HEK293T (cell line): ENCODE results near the gene SELENOS.
A peak's percentile ranks its signal among the peaks of the same experiment; 100 is the strongest.

Experiments
- CTCF ChIA-PET: fragments of 350-600 bp; formaldehyde crosslinking; extraction: SDS; loops from one replicate; lab custom pipeline; 2021; ENCODE audit warnings: antibody characterized with exemption, inconsistent platforms; lab: Yijun Ruan, JAX
- POLR2A ChIA-PET: fragments of 350-600 bp; formaldehyde crosslinking; extraction: SDS; loops from one replicate; lab custom pipeline; 2020; ENCODE audit warnings: antibody characterized with exemption, inconsistent platforms; lab: Yijun Ruan, JAX
- DNase-seq: peaks from one replicate; pipeline ENCODE4 v3.0.0; 2012; ENCODE audit warnings: mixed read lengths; ENCODE audit errors: extremely low spot score
- ARNT ChIP-seq: fragments of 450-650 bp; IDR thresholded peaks from 2 replicates; pipeline ENCODE4 v1.6.1; 2017; ENCODE audit warnings: mild to moderate bottlenecking
- BHLHE40 ChIP-seq: fragments of 450-650 bp; IDR thresholded peaks from 2 replicates; pipeline ENCODE4 v1.6.1; 2016; ENCODE audit warnings: mild to moderate bottlenecking, moderate library complexity, borderline replicate concordance
- CTBP1 ChIP-seq: fragments of 450-650 bp; IDR thresholded peaks from 2 replicates; pipeline ENCODE4 v1.6.1; 2016; ENCODE audit warnings: borderline replicate concordance
- ELF4 ChIP-seq: fragments of 450-650 bp; IDR thresholded peaks from 2 replicates; pipeline ENCODE4 v1.6.1; 2017; ENCODE audit warnings: antibody characterized with exemption
- FOXA1 ChIP-seq: fragments of 450-650 bp; IDR thresholded peaks from 2 replicates; pipeline ENCODE4 v1.6.1; 2016; ENCODE audit warnings: mild to moderate bottlenecking
- FOXM1 ChIP-seq: fragments of 450-650 bp; IDR thresholded peaks from 2 replicates; pipeline ENCODE4 v1.6.1; 2017; ENCODE audit warnings: mild to moderate bottlenecking, borderline replicate concordance
- HDGF ChIP-seq: fragments of 450-650 bp; IDR thresholded peaks from 2 replicates; pipeline ENCODE4 v1.6.1; 2017; ENCODE audit warnings: antibody characterized with exemption, borderline replicate concordance
- L3MBTL2 ChIP-seq: fragments of 450-650 bp; conservative IDR thresholded peaks from 2 replicates; pipeline ENCODE4 v1.6.1; 2016; ENCODE audit warnings: mild to moderate bottlenecking
- LEF1 ChIP-seq: fragments of 450-650 bp; IDR thresholded peaks from 2 replicates; pipeline ENCODE4 v1.6.1; 2017; ENCODE audit warnings: mild to moderate bottlenecking, borderline replicate concordance
- NFRKB ChIP-seq: fragments of 450-650 bp; IDR thresholded peaks from 2 replicates; pipeline ENCODE4 v1.6.1; 2016; ENCODE audit warnings: mild to moderate bottlenecking, moderate library complexity
- SP1 ChIP-seq: fragments of 450-650 bp; IDR thresholded peaks from 2 replicates; pipeline ENCODE4 v1.6.1; 2017
- SUZ12 ChIP-seq: fragments of 450-650 bp; IDR thresholded peaks from 2 replicates; pipeline ENCODE4 v1.6.1; 2016; ENCODE audit warnings: mild to moderate bottlenecking
- TARDBP ChIP-seq: fragments of 450-650 bp; IDR thresholded peaks from 2 replicates; pipeline ENCODE4 v1.6.1; 2016
- ZNF384 ChIP-seq: fragments of 450-650 bp; IDR thresholded peaks from 2 replicates; pipeline ENCODE4 v1.6.1; 2016
- TF ChIP-seq, protein P1 (sequence below): fragments of 450-650 bp; IDR thresholded peaks from 2 replicates; pipeline ENCODE4 v1.6.1; 2016

Gene SELENOS

DNA sequence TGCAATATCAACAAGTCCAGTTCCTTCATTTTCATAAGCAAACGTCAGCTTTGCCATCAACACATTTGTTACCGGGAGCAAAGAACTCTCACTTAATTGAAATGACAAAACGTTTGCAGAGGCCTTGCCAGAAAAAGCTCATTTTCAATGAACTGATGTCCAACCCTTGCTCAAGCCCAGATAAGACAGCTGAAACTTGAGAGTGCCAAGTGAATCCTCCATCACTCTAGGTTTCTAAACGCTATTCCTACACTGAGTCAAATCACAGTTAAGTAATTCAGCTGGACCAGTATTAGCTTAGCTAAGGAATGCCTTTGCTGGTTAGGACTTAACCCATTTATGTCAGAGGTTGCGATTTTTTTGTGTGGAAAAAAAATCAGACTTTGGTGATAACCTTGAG lies 36.9 kb downstream of the SELENOS start:
- DNase-seq = no peak
- CTCF ChIA-PET = interaction anchor here (1.0 kb wide), 1 partner anchor 232 kb away, joined by 4 read pairs; no protein-coding TSS in a partner anchor
- POLR2A ChIA-PET = interaction anchor here (1.0 kb wide), 2 partner anchors 10 to 11 kb away, joined by 3 to 5 read pairs; partner anchors contain the start of gene CHSY1
- no peak for TF ChIP-seq HDGF
- TF ChIP-seq TARDBP = no peak
- TF ChIP-seq NFRKB = no peak
- TF ChIP-seq FOXA1 = no peak
- no peak for TF ChIP-seq L3MBTL2
- TF ChIP-seq BHLHE40 = no peak
- no peak for TF ChIP-seq CTBP1
- no peak for TF ChIP-seq SUZ12
- TF ChIP-seq, protein P1, sequence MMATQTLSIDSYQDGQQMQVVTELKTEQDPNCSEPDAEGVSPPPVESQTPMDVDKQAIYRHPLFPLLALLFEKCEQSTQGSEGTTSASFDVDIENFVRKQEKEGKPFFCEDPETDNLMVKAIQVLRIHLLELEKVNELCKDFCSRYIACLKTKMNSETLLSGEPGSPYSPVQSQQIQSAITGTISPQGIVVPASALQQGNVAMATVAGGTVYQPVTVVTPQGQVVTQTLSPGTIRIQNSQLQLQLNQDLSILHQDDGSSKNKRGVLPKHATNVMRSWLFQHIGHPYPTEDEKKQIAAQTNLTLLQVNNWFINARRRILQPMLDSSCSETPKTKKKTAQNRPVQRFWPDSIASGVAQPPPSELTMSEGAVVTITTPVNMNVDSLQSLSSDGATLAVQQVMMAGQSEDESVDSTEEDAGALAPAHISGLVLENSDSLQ = no peak
- TF ChIP-seq SP1 = no peak
- TF ChIP-seq ARNT = no peak
- TF ChIP-seq LEF1 = no peak

DNA sequence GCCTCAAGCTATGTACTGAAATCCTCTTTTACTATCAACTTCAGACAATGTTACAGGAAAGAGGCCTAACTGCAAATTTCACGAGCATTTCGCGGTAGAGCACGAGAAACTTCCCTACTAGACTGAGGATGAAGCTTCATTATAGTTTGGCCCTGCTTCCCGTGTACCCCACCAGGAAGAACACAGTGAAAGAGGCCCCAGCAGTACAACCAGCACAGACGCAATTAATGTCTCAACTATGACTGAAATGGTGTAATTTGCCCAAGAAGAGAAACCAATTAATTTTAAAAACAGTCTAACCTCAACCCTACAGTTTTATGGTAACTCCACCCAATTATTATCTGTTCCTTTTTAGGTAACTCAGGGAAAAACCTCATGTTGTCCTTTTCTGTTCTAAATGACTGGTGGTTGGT lies 37.6 kb downstream of the SELENOS start:
- TF ChIP-seq CTBP1 (no peak), HDGF (no peak), SP1 (no peak), FOXM1 (no peak), LEF1 (no peak), NFRKB (no peak)
- TF ChIP-seq, protein P1 = no peak

DNA sequence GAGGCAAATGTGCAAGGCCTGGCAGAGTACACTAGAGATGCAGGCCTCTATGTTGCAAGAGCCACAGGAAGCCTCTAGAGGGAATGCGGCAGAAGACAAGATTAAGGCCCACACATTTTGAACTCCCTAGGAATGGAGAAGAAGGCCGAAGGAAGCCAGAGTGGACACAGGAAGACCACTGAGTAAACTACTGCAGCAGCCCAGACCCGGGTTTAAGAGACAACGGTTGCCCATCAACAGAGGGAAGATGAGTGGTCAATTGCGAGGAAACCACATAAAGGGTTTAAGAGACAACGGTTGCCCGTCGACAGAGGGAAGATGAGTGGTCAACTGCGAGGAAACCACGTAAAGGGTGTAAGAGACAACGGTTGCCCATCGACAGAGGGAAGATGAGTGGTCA lies 40.0 kb downstream of the SELENOS start:
- no peak for DNase-seq
- TF ChIP-seq ZNF384 (no peak), ELF4 (no peak), L3MBTL2 (no peak)
- ChIA-PET POLR2A (no interaction called here), CTCF (no interaction called here)

More for the DNA sequence above, 37.6 kb downstream of the SELENOS start:
- ChIA-PET CTCF (interaction anchor here (0.5 to 1.0 kb wide), 2 partner anchors 232 to 250 kb away, joined by 3 to 4 read pairs; no protein-coding TSS in a partner anchor), POLR2A (interaction anchor here (1.2 kb wide), 1 partner anchor 12 kb away, joined by 3 read pairs; no protein-coding TSS in a partner anchor)
- DNase-seq = no peak

DNA sequence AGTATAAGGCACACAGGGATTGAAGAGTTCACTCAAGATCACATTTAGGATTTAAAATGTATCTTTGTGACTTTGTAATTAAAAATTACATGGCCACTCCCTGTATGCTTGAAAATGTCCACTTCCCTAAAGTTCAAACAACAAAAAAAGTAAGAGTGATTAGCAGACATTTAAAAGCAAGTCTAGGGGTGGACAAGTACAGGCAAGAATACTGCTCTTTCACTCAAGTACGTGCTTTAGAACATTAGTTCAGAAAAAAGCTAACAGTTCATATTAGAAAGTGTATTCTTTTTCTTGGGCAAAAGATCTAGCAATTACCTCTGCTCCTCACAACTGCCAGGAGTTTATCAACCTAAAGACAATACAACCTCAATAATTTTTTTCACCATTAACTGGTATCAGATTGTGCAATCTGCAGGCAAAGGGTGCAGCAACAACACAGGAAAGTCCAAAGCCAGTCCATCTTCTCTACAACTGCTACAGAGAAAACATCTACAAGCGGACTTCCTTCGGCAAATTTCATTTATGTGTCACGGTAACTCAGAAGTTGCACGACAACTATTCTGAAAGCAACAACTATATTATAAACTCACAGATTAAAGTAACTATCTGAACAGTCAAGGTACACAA lies 43.5 kb downstream of the SELENOS start:
- ChIA-PET POLR2A (no interaction called here), CTCF (no interaction called here)
- DNase-seq = no peak
- TF ChIP-seq HDGF (no peak), ELF4 (no peak), SP1 (no peak), FOXM1 (no peak), ZNF384 (no peak), CTBP1 (no peak), SUZ12 (no peak), LEF1 (no peak), TARDBP (no peak)
- TF ChIP-seq, protein P1 = no peak

DNA sequence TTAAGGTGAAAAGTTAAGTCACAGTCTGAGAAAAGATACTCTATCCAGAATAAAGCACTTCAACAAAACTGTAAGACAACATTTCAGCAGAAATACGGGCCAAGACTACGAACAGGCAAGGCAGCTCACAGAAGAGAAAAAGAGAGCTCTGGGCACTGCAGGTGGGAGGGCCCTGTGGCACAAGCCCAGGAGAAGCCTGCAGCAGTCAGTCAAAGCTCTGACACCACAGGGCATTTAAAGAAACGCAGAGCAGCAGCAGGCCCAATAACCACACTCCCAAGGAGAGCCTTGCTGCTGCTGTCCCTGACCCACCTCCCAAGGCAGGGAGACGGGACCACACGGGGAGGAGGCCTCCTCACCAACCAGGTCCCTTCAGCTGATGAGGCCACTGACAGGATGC lies 44.6 kb downstream of the SELENOS start:
- CTCF ChIA-PET = no interaction called here
- POLR2A ChIA-PET = no interaction called here
- DNase-seq = no peak
- TF ChIP-seq SUZ12 = no peak
- no peak for TF ChIP-seq L3MBTL2
- no peak for TF ChIP-seq ELF4
- TF ChIP-seq, protein P1 = 0 out of 2 replicates have a peak, but pooled peaks have one; percentile 8
- no peak for TF ChIP-seq NFRKB
- no peak for TF ChIP-seq ZNF384

DNA sequence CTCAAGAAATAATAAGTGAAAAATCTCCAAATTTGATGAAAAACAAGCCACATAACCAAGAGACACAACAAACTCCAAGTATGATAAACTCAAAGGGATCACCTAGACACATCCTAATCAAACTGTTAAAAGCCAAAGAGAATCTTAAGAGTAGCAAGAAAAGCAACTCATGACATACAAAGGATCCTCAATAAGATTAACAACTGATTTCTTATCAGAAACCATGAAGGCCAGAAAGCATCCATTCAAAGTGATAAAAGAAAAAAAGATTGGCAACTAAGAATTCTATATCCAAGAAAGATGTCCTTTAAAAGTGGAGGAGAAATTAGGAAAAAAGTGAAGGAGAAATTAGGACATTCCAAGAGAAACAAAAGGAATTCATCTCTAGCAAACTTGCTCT lies 49.0 kb downstream of the SELENOS start:
- no peak for DNase-seq
- ChIA-PET CTCF (no interaction called here), POLR2A (no interaction called here)
- no peak for TF ChIP-seq CTBP1
- TF ChIP-seq ARNT = no peak
- TF ChIP-seq BHLHE40 = no peak
- no peak for TF ChIP-seq L3MBTL2
- no peak for TF ChIP-seq TARDBP

DNA sequence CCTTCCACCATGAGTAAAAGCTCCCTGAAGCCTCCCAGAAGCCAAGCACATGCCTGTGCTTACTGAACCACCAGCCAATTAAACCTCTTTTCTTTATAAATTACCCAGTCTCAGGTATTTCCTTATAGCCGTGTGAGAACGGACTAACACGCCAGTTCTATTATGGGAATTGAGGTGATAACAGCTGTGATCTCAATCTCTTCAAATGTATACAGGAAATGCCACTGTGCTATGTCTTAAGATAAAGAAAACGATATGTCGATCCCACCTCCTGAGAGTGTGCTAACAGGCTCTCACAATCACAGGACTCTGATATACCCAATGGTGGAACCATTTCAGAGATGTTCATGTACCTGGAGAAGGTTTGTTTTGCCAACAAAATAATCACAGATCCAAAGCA lies 51.6 kb downstream of the SELENOS start:
- no peak for DNase-seq
- ChIA-PET CTCF (no interaction called here), POLR2A (no interaction called here)
- TF ChIP-seq ZNF384 (no peak), CTBP1 (no peak), L3MBTL2 (no peak), BHLHE40 (no peak), SP1 (no peak), NFRKB (no peak), SUZ12 (no peak)
- TF ChIP-seq, protein P1 = no peak
